Stomach (tissue), 4 donors: ENCODE results near the gene DPF1.

ENCODE experiments used
- POLR2A ChIP-seq, 4 donors: fragments of 450-650 bp; IDR thresholded peaks; one replicate each; pipeline ENCODE4 v1.6.1; 2016; ENCODE audit warnings: antibody characterized with exemption in 4 of 4, control low read depth in 2 of 4, mild to moderate bottlenecking in 1 of 4, moderate library complexity in 1 of 4
- TF ChIP-seq, protein P1 (sequence below), 7 experiments: fragments of 450-650 bp in 4 of 7; fragments of 200-600 bp in 3 of 7; sonication (generic) in 3 of 7; IDR thresholded peaks; one replicate each; pipeline ENCODE4 v1.5.1; 2016 to 2019; ENCODE audit warnings: antibody characterized with exemption in 7 of 7, control low read depth in 2 of 7, mild to moderate bottlenecking in 1 of 7

DNA sequence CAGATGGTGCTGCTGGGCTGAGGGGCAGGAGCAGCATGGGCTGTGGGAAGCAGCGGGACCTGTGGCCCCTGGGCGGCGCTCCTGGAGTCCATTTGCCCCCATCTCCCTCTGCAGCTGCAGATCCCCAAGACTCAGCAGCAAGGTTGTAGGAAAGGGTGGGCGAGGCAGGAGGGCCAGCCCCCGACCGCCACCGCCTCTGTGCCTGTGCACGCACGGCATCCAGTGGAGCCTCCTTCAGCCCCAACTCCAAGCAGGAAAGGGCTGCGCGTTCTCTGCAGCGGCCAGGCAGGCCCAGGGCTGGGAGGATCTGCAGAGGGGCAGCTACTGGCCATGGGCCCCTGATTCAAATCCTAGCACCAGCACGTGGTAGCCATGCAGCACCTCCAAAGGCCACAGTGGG lies 20.8 kb downstream of the DPF1 start:
- TF ChIP-seq, protein P1, sequence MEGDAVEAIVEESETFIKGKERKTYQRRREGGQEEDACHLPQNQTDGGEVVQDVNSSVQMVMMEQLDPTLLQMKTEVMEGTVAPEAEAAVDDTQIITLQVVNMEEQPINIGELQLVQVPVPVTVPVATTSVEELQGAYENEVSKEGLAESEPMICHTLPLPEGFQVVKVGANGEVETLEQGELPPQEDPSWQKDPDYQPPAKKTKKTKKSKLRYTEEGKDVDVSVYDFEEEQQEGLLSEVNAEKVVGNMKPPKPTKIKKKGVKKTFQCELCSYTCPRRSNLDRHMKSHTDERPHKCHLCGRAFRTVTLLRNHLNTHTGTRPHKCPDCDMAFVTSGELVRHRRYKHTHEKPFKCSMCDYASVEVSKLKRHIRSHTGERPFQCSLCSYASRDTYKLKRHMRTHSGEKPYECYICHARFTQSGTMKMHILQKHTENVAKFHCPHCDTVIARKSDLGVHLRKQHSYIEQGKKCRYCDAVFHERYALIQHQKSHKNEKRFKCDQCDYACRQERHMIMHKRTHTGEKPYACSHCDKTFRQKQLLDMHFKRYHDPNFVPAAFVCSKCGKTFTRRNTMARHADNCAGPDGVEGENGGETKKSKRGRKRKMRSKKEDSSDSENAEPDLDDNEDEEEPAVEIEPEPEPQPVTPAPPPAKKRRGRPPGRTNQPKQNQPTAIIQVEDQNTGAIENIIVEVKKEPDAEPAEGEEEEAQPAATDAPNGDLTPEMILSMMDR (IDR thresholded peaks at IDR 0.05), result no peak
- no peak for TF ChIP-seq POLR2A (IDR thresholded peaks at IDR 0.05)
